Measurements from ENCODE around the gene NAT16. TPM values are rescaled to one million over a fixed set of nuclear protein-coding genes. Genes with fewer than 3 reads are reported as not detected.

Gene NAT16
- total and polyA plus RNA-seq, 9 of the 15 experiments (the other 6 are each of a cell fraction or from before 2014, with no cell fraction given), result 0.04 TPM; not detected in 8

DNA sequence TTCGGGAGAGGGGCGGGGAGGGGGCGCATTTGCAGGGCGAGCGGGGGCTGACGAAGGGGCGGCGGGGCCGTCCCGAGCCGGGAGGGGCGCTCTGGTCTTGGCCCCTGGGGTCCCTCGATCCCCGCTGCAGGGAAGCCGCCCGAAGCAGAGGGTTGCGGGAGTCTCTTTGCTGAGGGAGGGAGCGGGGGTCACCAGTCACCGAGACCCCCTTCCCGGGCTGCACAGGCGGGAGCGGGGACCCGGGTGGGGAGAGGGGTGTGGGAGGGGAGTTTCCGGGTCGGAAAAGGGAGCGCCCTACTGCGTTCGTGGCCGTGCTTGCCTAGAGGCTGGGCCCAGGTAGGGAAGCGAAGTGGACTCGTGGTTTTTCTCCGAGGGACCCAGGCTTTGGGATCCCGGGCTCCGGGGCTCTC is 25.4 kb downstream of the NAT16 start (continued):
- TF ChIP-seq ZNF586 (CRISPR knock-in tag; conservative IDR thresholded peaks at IDR 0.05) (no peak), SLC30A9 (CRISPR knock-in tag; IDR thresholded peaks at IDR 0.05) (no peak), PCBP1 (IDR thresholded peaks at IDR 0.05; ENCODE audit: low read depth, low read length, poor library complexity, severe bottlenecking) (peak; percentile 0)

DNA sequence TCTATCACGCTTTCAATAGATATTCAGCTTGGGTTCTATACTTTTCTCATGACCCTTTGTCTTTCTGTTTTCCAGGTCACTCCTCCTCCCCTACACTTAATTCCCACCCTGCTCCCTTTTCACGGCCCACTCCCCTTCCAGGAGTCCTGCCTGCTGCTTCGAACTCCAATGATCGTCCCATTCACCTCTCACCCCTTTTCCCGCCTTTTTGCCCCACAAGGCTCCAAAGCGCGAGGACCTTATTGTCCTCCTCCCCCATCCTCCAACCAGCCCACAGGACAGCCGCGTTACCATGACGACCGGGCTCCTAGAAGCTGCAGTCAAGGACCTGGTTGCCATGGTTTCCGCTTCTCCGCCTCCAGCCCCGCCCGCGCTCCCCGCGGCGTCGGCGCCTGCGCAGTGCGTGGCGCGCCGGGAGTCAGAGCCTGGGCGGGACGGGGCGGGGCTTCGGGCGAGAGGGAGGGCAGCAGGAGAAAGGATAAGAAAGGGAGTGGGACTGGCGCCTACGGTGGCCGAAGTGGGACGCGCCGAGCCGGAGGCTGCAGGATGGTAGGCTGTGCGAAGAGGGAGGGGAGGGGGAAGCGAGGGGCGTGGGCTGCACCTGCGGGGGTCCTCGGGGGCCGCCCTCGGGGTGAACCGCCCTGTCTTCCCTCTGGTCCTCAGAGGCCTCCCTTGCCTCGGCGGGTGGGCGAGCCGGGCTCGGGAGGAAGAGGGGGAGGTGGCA is 26.0 kb downstream of the NAT16 start, which contains the start of gene AP1S1:
Gene AP1S1 (plus strand): TSS at position 508 of the 724 bp plus-strand sequence. CDS start 39 bp downstream, at position 547.
- peak within 1 kb of the TSS; percentile 67 for H3K4me2 ChIP-seq (ENCODE audit: insufficient read depth, low read length)
- ChIA-PET POLR2A (interaction anchor here (0.6 to 0.7 kb wide), 3 partner anchors 10 to 127 kb away, joined by 3 read pairs; no protein-coding TSS in a partner anchor), CTCF (ENCODE audit: low intra/inter-chr PET ratio) (interaction anchor here (0.7 to 0.8 kb wide), 3 partner anchors 10 to 259 kb away, joined by 3 read pairs; partner anchors contain the start of gene ACHE)
- WGBS (ENCODE audit: insufficient coverage, low coverage, missing lambda C conversion rate), result 4% methylated on average over 30 of the region's 51 CpGs
- peak; percentile 97 for ATAC-seq
- peak within 1 kb of the TSS; percentile 49; the same call in 1 of the 3 replicates for H3K27ac ChIP-seq (ENCODE audit: extremely low read depth, low read depth, low read length)
- H3K27me3 ChIP-seq (ENCODE audit: control insufficient read depth in 2 of 2, insufficient read depth in 2 of 2, low read length in 2 of 2), result no peaks in the 10 kb centered on the region
- H2AFZ ChIP-seq (ENCODE audit: low read depth, low read length), result peak within 1 kb of the TSS; percentile 65
- DNase-seq (ENCODE audit: extremely low read depth in 1 of 4, low spot score in 3 of 4), result peak; percentile 99 to 100 (median 100)
- no peaks in the 10 kb centered on the region for H3K9me1 ChIP-seq (ENCODE audit: control insufficient read depth, insufficient read depth, low read length)
- H3K36me3 ChIP-seq (ENCODE audit: control insufficient read depth, insufficient read depth, low read length), result peaks cover 28% of the 10 kb centered on the region; the same call in 2 of the 3 replicates
- intact Hi-C loops (cut with micrococcal nuclease) (no loop called here), in situ Hi-C loops (cut with MboI) (no loop called here)
- H3K9me3 ChIP-seq (replicated peaks; ENCODE audit: control insufficient read depth, insufficient read depth, low read depth, low read length), result no peaks in the 10 kb centered on the region
- H4K20me1 ChIP-seq (replicated peaks; ENCODE audit: control insufficient read depth, insufficient read depth, low read length), result no peaks in the 10 kb centered on the region
- peak within 1 kb of the TSS; percentile 66 to 93 for H3K9ac ChIP-seq (ENCODE audit: insufficient read depth in 1 of 2, low read depth in 2 of 2, low read length in 2 of 2)
- peak; percentile 95 for FAIRE-seq
- H3K4me3 ChIP-seq, result peak within 1 kb of the TSS; percentile 79
- H3K79me2 ChIP-seq (ENCODE audit: control insufficient read depth, insufficient read depth, low read length), result peaks cover 12% of the 10 kb centered on the region
- peaks cover 20 to 32% of the 10 kb centered on the region in 2 experiments for H3K4me1 ChIP-seq (replicated peaks in 1 of 2; ENCODE audit: control insufficient read depth in 2 of 2, insufficient read depth in 2 of 2, low read length in 2 of 2)
- no TSS peak for BruUV-seq (replicated peaks)
- TF ChIP-seq, protein P1, sequence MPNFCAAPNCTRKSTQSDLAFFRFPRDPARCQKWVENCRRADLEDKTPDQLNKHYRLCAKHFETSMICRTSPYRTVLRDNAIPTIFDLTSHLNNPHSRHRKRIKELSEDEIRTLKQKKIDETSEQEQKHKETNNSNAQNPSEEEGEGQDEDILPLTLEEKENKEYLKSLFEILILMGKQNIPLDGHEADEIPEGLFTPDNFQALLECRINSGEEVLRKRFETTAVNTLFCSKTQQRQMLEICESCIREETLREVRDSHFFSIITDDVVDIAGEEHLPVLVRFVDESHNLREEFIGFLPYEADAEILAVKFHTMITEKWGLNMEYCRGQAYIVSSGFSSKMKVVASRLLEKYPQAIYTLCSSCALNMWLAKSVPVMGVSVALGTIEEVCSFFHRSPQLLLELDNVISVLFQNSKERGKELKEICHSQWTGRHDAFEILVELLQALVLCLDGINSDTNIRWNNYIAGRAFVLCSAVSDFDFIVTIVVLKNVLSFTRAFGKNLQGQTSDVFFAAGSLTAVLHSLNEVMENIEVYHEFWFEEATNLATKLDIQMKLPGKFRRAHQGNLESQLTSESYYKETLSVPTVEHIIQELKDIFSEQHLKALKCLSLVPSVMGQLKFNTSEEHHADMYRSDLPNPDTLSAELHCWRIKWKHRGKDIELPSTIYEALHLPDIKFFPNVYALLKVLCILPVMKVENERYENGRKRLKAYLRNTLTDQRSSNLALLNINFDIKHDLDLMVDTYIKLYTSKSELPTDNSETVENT (CRISPR knock-in tag; IDR thresholded peaks at IDR 0.05), result no peak
- TF ChIP-seq CBX3 (IDR thresholded peaks at IDR 0.05; ENCODE audit: borderline replicate concordance in 1 of 2, low read length in 2 of 2), result peak in 1 of 2 experiments; percentile 96; a peak in 2 of 3 replicates
- TF ChIP-seq NR2F6 (CRISPR knock-in tag; IDR thresholded peaks at IDR 0.05), result no peak
- TF ChIP-seq SP1 (CRISPR knock-in tag; IDR thresholded peaks at IDR 0.05), result peak; percentile 77
- peak in 1 of 2 experiments; percentile 66; a peak in 2 of 4 replicates for TF ChIP-seq HDAC1 (IDR thresholded peaks at IDR 0.05)
- peak; percentile 68; the same call in 1 of the 2 replicates for TF ChIP-seq TOE1 (IDR thresholded peaks at IDR 0.05; ENCODE audit: borderline replicate concordance)
- no peak for TF ChIP-seq TOE1 (CRISPR knock-in tag; IDR thresholded peaks at IDR 0.05; ENCODE audit: borderline replicate concordance, low read depth)
- TF ChIP-seq PCBP1 (IDR thresholded peaks at IDR 0.05; ENCODE audit: low read depth, low read length, poor library complexity, severe bottlenecking), result peak; percentile 88
- no peak for TF ChIP-seq XRCC4 (IDR thresholded peaks at IDR 0.05; ENCODE audit: extremely low read depth, insufficient read depth, insufficient read length)
- TF ChIP-seq, protein P2, sequence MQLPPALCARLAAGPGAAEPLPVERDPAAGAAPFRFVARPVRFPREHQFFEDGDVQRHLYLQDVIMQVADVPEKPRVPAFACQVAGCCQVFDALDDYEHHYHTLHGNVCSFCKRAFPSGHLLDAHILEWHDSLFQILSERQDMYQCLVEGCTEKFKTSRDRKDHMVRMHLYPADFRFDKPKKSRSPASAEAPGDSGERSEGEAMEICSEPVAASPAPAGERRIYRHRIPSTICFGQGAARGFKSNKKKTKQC (CRISPR knock-in tag; IDR thresholded peaks at IDR 0.05), result peak; percentile 94
- TF ChIP-seq CREM (IDR thresholded peaks at IDR 0.05; ENCODE audit: low read depth), result peak; percentile 41
- TF ChIP-seq, protein P3, sequence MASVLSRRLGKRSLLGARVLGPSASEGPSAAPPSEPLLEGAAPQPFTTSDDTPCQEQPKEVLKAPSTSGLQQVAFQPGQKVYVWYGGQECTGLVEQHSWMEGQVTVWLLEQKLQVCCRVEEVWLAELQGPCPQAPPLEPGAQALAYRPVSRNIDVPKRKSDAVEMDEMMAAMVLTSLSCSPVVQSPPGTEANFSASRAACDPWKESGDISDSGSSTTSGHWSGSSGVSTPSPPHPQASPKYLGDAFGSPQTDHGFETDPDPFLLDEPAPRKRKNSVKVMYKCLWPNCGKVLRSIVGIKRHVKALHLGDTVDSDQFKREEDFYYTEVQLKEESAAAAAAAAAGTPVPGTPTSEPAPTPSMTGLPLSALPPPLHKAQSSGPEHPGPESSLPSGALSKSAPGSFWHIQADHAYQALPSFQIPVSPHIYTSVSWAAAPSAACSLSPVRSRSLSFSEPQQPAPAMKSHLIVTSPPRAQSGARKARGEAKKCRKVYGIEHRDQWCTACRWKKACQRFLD (CRISPR knock-in tag; IDR thresholded peaks at IDR 0.05), result 0 out of 2 replicates have a peak, but pooled peaks have one; percentile 42
